ENCODE results near the gene KIF13A. TPM values are rescaled to one million over a fixed set of nuclear protein-coding genes. Genes with fewer than 3 reads are reported as not detected.

The KIF13A gene
- total and polyA plus RNA-seq, 9 of the 15 experiments (the other 6 are each of a cell fraction or from before 2014, with no cell fraction given) = 3.6 to 44.3 (median 29.7) TPM

GRCh38 chr6:17932330-17932852, 55.0 kb downstream of the KIF13A start (continued):
- TF ChIP-seq MXI1 (IDR thresholded peaks at IDR 0.05; ENCODE audit: low read depth, low read length) (no peak), SMC3 (conservative IDR thresholded peaks at IDR 0.05; ENCODE audit: insufficient read depth, low read depth, low read length) (no peak), CXXC5 (CRISPR knock-in tag; IDR thresholded peaks at IDR 0.05) (no peak), ZNF408 (CRISPR knock-in tag; IDR thresholded peaks at IDR 0.05; ENCODE audit: low read depth) (no peak), ZNF518B (CRISPR knock-in tag; IDR thresholded peaks at IDR 0.05) (no peak), ZNF707 (CRISPR knock-in tag; conservative IDR thresholded peaks at IDR 0.05) (no peak), HOXB6 (CRISPR knock-in tag; IDR thresholded peaks at IDR 0.05; ENCODE audit: borderline replicate concordance) (no peak), RBM39 (optimal IDR thresholded peaks at IDR 0.05; ENCODE audit: low read depth, low read length) (no peak), ZBTB40 (IDR thresholded peaks at IDR 0.05) (no peak), ZBTB40 (CRISPR knock-in tag; IDR thresholded peaks at IDR 0.05) (no peak), NR2F6 (CRISPR knock-in tag; IDR thresholded peaks at IDR 0.05) (no peak), HNRNPLL (IDR thresholded peaks at IDR 0.05; ENCODE audit: low read depth, low read length, poor library complexity, severe bottlenecking) (no peak), TEAD4 (IDR thresholded peaks at IDR 0.05; ENCODE audit: low read length) (peak; percentile 57; the same call in 1 of the 2 replicates), TEAD4 (CRISPR knock-in tag; IDR thresholded peaks at IDR 0.05; ENCODE audit: borderline replicate concordance) (no peak)
